C4-2B (cell line): Measurements from ENCODE around the gene TK1.

Source experiments
- CTCF ChIP-seq: fragments of 450-650 bp; conservative IDR thresholded peaks from 2 replicates; pipeline ENCODE4 v1.5.1; 2017; ENCODE audit warnings: mild to moderate bottlenecking
- ZFX ChIP-seq: fragments of 450-650 bp; IDR thresholded peaks from 2 replicates; pipeline ENCODE4 v1.6.1; 2017

- TF ChIP-seq CTCF, result no peak
- no peak for TF ChIP-seq ZFX
These were observed 10.4 kb upstream of the TK1 start for GRCh38 chr17:78197147-78197832.
